Sigmoid colon (tissue), 7 donors: ENCODE results near the gene TMEM88. TPM values are rescaled to one million over a fixed set of nuclear protein-coding genes. Genes with fewer than 3 reads are reported as not detected.

Experiments used
- DNase-seq: peaks from one replicate; pipeline ENCODE4 v3.0.0-alpha.2; 2019
- H3K27ac ChIP-seq, 4 donors: fragments of 200-600 bp; sonication (generic); one replicate each; pipeline ENCODE4 v1.5.1; 2016 to 2019; ENCODE audit warnings: mild to moderate bottlenecking in 1 of 4
- H3K27me3 ChIP-seq, 3 donors: fragments of 200-600 bp; sonication (generic); one replicate each; pipeline ENCODE4 v1.5.1; 2019; ENCODE audit warnings: mild to moderate bottlenecking in 1 of 3
- H3K36me3 ChIP-seq, 4 donors: fragments of 200-600 bp; sonication (generic); one replicate each; pipeline ENCODE4 v1.5.1; 2016 to 2019
- H3K4me1 ChIP-seq, 4 donors: fragments of 200-600 bp; sonication (generic); one replicate each; pipeline ENCODE4 v1.5.1; 2017 to 2019
- H3K4me3 ChIP-seq, 4 donors: fragments of 200-600 bp; sonication (generic); one replicate each; pipeline ENCODE4 v1.5.1; 2017 to 2019; ENCODE audit warnings: mild to moderate bottlenecking in 2 of 4, moderate library complexity in 1 of 4
- H3K9me3 ChIP-seq, 4 donors: fragments of 200-600 bp in 3 of 4; sonication (generic) in 3 of 4; one replicate each; pipeline versions ENCODE4 v1.5.1 to v1.6.1; 2013 to 2019
- EP300 ChIP-seq, 4 donors: sonication (generic); formaldehyde crosslinking; IDR thresholded peaks; one replicate each; pipeline ENCODE4 v1.6.1; 2017; ENCODE audit warnings: antibody characterized with exemption in 4 of 4
- POLR2A ChIP-seq, 2 donors: fragments of 450-650 bp; IDR thresholded peaks; one replicate each; pipeline ENCODE4 v1.6.1; 2016; ENCODE audit warnings: antibody characterized with exemption in 2 of 2, mild to moderate bottlenecking in 2 of 2, moderate library complexity in 2 of 2
- POLR2AphosphoS5 ChIP-seq, 4 donors: sonication (generic); formaldehyde crosslinking; IDR thresholded peaks; one replicate each; pipeline ENCODE4 v1.6.1; 2017; ENCODE audit warnings: antibody characterized with exemption in 4 of 4
- WGBS, 2 donors: extraction: QIAGEN DNeasy Blood & Tissue Kit; methylation state at CpG; one replicate each; pipeline ENCODE4 v1.1.7; 2013; 5-methylcytosine and 5-hydroxymethylcytosine counted together
- intact Hi-C: fragments of 100-400 bp; cut with DNase I; formaldehyde crosslinking; loops from one replicate; pipeline ENCODE4 v1.15.1; 2023
- polyA plus RNA-seq, 3 donors: library from polyadenylated mRNA; stranded (reverse); fragments of 200-250 nt; gene quantifications; one replicate each; pipeline ENCODE4 v1.2.3, GENCODE V29; 2013
- total RNA-seq, 4 donors: library from RNA; depleted of rRNA; stranded (reverse); fragments of >200 nt; gene quantifications; one replicate each; pipeline ENCODE4 v1.1.0, GENCODE V29; 2016
- TF ChIP-seq, protein P1 (sequence below), 4 experiments: fragments of 450-650 bp in 3 of 4; fragments of 200-600 bp in 1 of 4; IDR thresholded peaks; one replicate each; pipeline ENCODE4 v1.5.1; 2016 to 2019; ENCODE audit warnings: antibody characterized with exemption in 4 of 4, mild to moderate bottlenecking in 3 of 4, moderate library complexity in 2 of 4
- donor health status: healthy with polysubstance abuse.
- donor health status: Bipolar disorder and iron deficiency.
- donor health status: healthy.

Gene TMEM88
- total and polyA plus RNA-seq, 7 donors = 2.4 to 19.9 (median 10.0) TPM

DNA sequence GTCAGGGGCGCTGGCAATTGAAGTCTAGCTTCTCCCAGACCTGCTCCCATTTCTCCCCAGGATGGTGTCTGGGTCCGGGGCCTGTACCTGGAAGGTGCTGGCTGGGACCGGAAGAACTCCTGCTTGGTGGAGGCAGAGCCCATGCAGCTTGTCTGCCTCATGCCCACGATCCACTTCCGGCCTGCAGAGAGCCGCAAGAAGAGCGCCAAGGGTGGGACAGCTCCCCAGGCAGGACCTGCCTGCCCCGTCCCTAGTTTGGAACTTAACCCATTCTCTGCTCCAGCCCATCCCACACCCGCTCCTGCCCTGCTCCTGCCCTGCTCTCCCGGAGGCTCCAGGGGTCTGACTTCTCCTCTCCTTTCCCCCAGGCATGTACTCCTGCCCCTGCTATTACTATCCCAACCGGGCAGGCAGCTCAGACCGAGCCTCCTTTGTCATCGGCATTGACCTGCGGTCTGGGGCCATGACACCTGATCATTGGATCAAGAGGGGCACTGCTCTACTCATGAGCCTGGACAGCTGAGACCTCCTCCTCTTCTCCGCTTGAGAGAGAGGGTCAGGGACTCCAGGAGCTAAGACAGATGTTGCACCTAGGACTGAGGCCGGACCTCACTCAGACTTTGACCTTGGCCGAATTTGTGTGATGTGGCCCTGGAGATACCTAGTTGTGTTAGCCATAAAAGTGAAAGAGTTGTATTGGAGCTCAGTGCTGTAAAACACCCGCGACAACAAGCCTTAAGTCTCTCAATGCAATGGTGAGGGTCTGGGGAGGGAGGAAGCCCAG, 21.7 kb upstream of the TMEM88 start:
- Histone ChIP-seq H3K27me3 (peaks cover 0 to under 1% (median 0%) of the 10 kb centered on the region in 3 donors), H3K9me3 (no peaks in the 10 kb centered on the region), H3K36me3 (no peaks in the 10 kb centered on the region), H3K4me1 (peaks cover 0 to 33% (median 25%) of the 10 kb centered on the region in 4 donors), H3K27ac (peak overlapping the region; percentile 95 to 100 (median 97)), H3K4me3 (peak overlapping the region; percentile 75 to 96 (median 82))
- TF ChIP-seq POLR2A (IDR thresholded peaks at IDR 0.05) (no peak), POLR2AphosphoS5 (IDR thresholded peaks at IDR 0.05) (no peak), EP300 (IDR thresholded peaks at IDR 0.05) (no peak)
- TF ChIP-seq, protein P1, sequence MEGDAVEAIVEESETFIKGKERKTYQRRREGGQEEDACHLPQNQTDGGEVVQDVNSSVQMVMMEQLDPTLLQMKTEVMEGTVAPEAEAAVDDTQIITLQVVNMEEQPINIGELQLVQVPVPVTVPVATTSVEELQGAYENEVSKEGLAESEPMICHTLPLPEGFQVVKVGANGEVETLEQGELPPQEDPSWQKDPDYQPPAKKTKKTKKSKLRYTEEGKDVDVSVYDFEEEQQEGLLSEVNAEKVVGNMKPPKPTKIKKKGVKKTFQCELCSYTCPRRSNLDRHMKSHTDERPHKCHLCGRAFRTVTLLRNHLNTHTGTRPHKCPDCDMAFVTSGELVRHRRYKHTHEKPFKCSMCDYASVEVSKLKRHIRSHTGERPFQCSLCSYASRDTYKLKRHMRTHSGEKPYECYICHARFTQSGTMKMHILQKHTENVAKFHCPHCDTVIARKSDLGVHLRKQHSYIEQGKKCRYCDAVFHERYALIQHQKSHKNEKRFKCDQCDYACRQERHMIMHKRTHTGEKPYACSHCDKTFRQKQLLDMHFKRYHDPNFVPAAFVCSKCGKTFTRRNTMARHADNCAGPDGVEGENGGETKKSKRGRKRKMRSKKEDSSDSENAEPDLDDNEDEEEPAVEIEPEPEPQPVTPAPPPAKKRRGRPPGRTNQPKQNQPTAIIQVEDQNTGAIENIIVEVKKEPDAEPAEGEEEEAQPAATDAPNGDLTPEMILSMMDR (IDR thresholded peaks at IDR 0.05) = no peak
- peak; percentile 66 for DNase-seq
- 48 to 54% methylated on average over 19 of the region's 19 CpGs for WGBS, 2 donors
- intact Hi-C loops = loop anchor here (10.0 kb wide), 1 partner anchor 348 kb away; the partner anchor contains the start of genes POLR2A and SLC35G6

DNA sequence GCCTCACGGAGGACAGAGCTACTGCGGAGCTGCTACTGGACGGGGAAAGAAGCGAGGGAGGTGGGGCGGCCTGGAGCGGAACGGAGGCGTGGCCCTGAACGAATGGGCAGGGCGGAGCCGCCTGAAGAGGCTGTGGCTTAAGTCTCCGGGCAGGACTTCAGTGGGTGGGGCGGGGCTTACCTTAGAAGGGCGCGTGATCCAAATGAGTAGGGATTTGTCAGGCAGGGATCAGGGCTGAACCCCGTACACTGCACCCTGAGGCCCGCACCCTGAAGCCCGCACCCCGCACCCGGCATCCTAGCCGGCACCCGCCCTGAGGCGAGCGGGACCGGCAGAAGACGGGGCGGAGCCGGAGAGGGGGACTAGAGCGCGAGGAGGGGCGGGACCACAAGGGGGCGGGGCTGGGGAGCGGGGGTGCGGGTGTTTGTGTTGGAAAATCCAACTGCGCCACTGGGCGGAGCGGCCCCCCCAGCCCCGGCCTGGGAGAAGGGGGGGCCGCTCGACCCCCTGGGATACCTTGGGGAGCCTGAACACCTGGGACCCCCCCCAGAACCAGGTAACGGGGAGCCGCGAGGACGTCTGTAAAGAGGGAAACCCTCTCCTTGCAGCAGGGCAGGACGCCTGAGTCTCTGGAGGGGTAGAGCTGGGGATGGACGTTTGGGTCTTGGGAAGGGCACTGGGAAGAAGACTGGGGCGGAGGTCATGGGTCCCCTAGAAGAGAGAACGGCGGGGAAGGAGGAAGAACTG, 20.9 kb upstream of the TMEM88 start, which contains the start of gene KDM6B:
Gene KDM6B (plus strand): TSS at position 423 of the 747 bp plus-strand sequence. CDS start 11,338 bp downstream, outside the sequence.
- Histone ChIP-seq H3K27ac (peak within 1 kb of the TSS; percentile 95 to 100 (median 97)), H3K9me3 (no peaks in the 10 kb centered on the region), H3K4me1 (peaks cover 0 to 41% (median 32%) of the 10 kb centered on the region in 4 donors), H3K4me3 (peak within 1 kb of the TSS; percentile 75 to 96 (median 82)), H3K27me3 (no peaks in the 10 kb centered on the region), H3K36me3 (no peaks in the 10 kb centered on the region)
- TF ChIP-seq POLR2AphosphoS5 (IDR thresholded peaks at IDR 0.05) = peak; percentile 20 to 70 (median 54)
- peak; percentile 33 to 62 for TF ChIP-seq POLR2A (IDR thresholded peaks at IDR 0.05)
- TF ChIP-seq, protein P1 (IDR thresholded peaks at IDR 0.05) = no peak
- no peak for TF ChIP-seq EP300 (IDR thresholded peaks at IDR 0.05)
- WGBS, 2 donors = 0 to 1% methylated on average over 49 of the region's 49 CpGs
- peak; percentile 98 for DNase-seq
- intact Hi-C loops = loop anchor here (1.0 to 10.0 kb wide), 3 partner anchors 9 to 349 kb away; partner anchors contain the start of genes NAA38, POLR2A and SLC35G6

DNA sequence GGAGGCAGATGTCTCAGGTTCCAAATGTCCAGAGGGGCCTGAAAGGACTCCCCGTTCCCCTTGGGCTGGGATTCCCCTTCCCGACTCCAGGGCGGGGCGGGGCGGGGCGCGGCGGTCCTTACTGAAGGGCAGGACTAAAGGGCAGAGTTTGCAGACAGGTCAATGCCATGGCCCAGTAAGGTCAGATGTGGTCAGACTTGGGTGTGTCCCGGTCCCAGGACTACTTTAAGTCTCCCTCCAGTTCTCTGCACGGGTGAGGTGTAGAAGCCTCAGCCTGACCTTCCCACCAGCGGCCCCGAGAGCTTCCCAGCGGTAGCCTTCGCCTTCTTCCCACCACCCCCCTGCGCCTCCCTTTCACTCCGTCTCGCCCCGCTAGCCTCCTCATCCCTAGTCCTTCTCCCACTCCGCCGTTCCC, 20.3 kb upstream of the TMEM88 start:
- Histone ChIP-seq H3K27ac (peak overlapping the region; percentile 95 to 100 (median 97)), H3K27me3 (no peaks in the 10 kb centered on the region), H3K36me3 (no peaks in the 10 kb centered on the region), H3K4me3 (peak overlapping the region; percentile 75 to 96 (median 82)), H3K4me1 (peaks cover 0 to 47% (median 38%) of the 10 kb centered on the region in 4 donors), H3K9me3 (no peaks in the 10 kb centered on the region)
- DNase-seq = peak; percentile 89
- WGBS, 2 donors = 0 to 1% methylated on average over 20 of the region's 20 CpGs
- intact Hi-C loops = loop anchor here (1.0 to 10.0 kb wide), 3 partner anchors 9 to 350 kb away; partner anchors contain the start of genes NAA38, POLR2A and SLC35G6
- TF ChIP-seq EP300 (IDR thresholded peaks at IDR 0.05) (no peak), POLR2AphosphoS5 (IDR thresholded peaks at IDR 0.05) (peak in 3 of 4 donors; percentile 3 to 27 (median 11)), POLR2A (IDR thresholded peaks at IDR 0.05) (no peak)

DNA sequence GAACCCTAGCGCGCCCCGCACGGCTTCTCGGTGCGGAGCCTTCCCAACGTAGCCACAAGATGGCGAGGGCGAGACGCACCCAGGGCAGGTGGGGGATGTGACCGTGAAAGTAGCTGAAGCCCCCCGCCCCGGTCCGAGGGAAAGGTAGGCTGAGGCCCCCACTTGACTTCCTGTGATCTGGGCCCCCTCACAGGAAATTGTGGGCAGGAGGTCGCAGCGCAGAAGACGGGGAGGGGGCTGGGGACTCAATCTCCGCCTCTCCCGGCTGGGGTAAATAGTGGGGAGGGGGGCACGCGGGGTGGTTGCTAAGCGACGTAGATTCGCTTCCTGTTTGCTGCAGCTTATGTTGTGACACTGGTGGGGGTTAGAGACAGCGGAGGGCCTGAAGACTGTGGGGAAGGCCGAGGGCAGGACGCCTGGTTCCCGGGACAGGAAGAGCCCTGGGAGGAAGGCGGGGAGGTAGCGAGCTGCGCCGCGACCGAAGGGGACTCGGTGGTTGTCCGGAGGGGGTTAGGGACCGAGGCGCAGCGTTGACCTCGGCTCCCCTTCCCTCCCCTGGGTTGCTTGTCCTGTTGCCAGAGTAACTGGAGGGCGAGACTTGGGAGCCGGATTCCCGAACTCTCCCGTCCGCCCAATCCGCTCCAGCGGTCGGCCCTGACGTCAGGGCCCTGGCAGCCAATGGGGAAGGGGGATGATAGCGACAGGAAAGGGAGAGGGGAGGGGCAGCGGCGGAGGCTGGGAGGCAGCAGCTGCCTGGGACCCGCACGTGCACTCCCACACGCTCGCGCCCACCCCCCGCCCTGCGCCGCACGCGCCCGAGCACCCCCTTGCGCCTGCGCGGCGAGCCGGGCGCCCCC, 19.7 kb upstream of the TMEM88 start:
- DNase-seq = peak; percentile 99
- peak in 1 of 4 donors; percentile 65 for TF ChIP-seq EP300 (IDR thresholded peaks at IDR 0.05)
- TF ChIP-seq POLR2A (IDR thresholded peaks at IDR 0.05) = peak; percentile 86
- TF ChIP-seq, protein P1 (IDR thresholded peaks at IDR 0.05) = peak; percentile 88 to 94 (median 90)
- peak; percentile 89 to 97 (median 94) for TF ChIP-seq POLR2AphosphoS5 (IDR thresholded peaks at IDR 0.05)
- intact Hi-C loops = loop anchor here (1.0 to 10.0 kb wide), 3 partner anchors 8 to 350 kb away; partner anchors contain the start of genes NAA38, POLR2A and SLC35G6
- H3K4me1 ChIP-seq = peaks cover 0 to 53% (median 44%) of the 10 kb centered on the region in 4 donors
- H3K36me3 ChIP-seq = peaks cover 0 to 5% (median under 1%) of the 10 kb centered on the region in 4 donors
- peak overlapping the region; percentile 75 to 96 (median 82) for H3K4me3 ChIP-seq
- no peaks in the 10 kb centered on the region for H3K9me3 ChIP-seq
- 1% methylated on average over 69 of the region's 69 CpGs for WGBS, 2 donors
- peak overlapping the region; percentile 95 to 100 (median 97) for H3K27ac ChIP-seq
- H3K27me3 ChIP-seq = no peaks in the 10 kb centered on the region
